Activated CD4-positive, alpha-beta T cell treated with anti-CD3 and anti-CD28 coated beads, Interleukin-2, amount 50 U/mL, for 48 hours (primary cell): ENCODE data around the gene CTNNA3.

Experiments
- DNase-seq, 2 experiments: peaks; one replicate each; pipeline ENCODE4 v3.0.0-alpha.2; 2020

CTNNA3 gene

DNA sequence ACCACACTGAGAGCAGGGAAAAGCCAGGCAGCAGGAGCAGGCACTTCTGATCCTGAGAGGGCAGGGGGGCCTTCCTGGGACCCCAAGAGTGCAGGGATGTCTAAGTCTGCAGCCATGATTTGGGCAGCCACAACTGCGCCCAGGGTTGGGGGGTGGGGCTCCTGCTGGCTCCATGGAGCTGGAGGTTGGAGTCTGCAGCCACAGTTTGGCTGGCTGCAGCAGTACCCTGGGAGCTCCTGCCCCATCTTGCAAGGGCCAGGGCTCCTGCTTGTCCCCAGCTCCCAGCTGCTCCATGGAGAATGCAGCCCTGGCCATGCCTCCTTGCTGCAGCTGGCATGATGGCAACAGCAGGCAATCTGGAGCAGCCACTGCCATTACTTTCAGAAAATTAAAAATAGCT is 1449.8 kb downstream of the CTNNA3 start:
- no peak for DNase-seq

DNA sequence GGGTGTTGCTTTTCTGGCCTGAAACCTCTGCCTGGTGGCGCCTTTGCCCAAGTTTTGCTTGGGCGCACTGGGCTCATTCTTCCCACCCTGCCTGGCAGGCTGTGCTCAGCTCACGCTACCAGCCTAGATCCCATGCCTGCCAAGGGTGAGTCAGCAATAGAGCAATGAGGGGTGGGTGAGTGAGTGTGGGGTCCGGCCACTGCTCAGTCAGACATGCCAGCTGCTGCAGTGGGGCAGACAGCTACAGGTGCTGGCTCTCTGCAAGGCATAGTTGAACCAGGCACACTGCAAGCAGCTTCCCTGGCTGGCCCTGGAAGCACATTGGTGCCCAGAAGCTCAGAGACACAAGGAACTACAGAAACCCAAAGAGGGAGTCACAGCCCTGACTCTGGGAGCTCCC is 1451.0 kb downstream of the CTNNA3 start:
- no peak for DNase-seq

DNA sequence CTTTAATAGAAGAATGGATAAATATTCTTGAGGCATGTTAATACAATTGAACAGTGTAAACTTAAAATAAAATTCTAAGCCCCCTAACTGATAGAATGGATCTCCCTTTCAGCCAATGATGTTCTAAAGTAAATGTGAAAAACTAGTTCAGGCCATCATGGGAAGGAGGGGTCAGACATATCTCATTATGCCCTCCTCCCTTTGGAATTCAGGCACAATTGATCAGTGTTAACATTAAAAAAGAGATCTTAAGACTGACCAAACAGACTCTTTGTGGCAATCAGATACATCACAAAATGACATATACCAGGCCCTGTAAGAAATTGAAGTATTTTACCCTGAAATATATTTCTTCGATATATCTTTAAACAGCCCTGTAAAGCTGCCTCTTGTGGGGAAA is 1453.1 kb downstream of the CTNNA3 start:
- no peak for DNase-seq

DNA sequence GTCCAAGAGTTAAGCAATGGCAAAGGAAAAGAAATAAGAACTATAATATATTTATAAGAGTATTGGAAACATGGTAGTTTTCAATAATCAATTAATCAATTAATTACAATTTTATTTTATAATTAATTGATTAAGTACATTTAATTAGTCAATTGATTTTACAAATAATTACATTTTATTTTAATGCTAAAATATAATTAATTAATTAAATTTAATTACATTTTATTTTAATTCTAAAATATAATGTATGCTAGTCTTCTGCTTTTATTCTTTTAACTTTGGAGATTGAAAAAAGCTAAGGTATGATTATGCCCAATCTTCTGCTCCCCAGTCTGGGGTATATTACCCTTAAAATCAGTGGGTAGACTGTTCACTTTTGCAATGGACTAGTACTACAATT is 1456.9 kb downstream of the CTNNA3 start:
- no peak for DNase-seq

DNA sequence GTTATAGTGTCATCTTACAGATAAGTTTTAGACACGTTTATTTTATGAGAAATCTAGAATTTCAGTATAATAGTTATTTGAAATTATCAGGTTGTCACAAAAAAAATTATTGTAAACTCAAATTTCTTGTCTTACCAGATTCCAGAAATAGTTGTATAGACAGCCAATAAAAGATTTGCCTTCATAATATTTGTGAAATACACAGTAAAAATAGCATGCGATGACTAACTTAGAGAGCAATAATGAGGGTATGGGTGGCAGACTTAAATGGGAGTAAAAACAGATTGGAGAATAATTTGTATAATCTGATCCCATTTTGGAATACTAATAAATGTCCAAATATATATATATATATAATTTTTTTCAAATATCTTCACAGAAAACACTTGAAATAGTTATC is 1457.7 kb downstream of the CTNNA3 start:
- DNase-seq: no peak

DNA sequence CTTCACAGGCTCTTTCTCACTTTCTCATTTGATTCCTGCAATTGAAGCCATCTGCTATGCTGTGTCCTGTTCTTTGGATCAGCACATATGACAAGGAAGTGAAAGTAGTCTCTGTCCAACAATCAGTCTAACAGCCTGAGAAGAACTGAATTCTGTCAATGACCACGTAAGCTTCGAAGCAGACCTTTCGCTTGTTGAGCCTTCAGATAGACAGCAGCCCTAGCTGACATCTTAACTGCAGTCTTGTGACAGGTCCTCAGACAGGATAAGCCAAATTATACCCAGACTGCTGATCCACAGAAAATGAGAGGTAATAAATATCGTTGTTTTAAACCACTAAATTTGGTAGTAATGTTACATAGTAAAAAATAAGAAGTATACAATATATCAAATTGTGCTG is 1461.1 kb downstream of the CTNNA3 start:
- DNase-seq: no peak

DNA sequence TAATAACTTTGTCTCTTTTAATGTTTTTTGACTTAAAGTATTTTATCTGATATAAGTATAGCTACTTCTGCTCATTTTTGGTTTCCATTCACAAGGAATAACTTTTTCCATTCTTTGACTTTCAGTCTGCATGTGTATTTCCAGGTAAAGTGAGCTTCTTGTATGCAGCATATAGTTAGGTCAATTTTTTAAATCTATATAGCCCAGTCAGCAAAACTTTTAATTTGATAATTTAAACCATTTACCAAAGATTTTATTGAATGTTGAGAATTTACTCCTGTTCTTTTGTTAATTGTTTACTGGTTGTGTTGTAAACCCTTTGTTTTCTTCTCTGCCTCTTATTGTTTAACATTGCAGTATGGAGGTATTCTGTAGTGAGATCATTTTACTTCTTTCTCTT is 1467.1 kb downstream of the CTNNA3 start:
- DNase-seq: no peak

DNA sequence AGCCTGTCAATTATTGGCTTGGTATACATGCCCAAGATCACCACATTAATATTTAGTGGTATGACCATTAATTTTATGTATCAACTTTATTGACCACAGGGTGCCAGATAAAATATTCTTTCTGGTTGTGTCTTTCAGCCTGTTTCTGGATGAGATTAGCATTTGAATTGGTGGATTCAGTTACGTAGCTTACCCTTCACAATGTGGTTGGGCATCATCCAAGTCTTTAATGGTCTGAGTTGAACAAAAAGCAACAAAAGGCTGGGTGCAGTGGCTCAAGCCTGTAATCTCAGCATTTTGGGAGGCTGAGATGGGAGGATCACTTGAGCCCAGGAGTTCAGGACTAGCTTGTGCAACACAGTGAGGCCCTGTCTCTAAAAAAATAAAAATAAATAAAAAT is 1472.3 kb downstream of the CTNNA3 start:
- no peak for DNase-seq

DNA sequence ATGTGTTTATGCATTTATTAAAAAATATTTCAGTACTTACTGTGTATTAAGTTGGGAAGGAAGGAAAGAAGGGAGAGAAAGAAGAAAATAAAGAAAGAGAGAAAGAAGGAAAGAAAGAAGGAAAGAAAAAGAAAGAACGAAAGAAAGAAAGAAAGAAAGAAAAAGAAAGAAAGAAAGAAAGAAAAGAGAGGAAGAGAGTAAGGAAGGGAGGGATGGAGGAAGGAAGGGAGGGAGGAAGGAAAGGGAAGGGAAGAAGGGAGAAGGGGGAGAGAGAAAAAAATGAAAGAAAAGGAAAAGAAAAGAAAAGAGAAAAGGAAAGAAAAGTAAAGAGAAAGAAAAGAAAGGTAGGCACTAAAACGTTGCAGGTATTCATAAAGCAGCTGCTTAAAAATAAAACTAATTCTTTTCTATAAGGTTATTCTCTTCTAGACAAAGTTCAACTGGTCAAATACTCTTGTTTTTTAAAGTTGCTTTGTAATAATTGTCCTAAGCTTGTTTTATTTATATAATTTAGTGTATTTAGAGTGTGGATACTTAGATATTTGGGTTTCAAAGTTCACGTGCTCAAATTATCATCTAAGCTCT is 1473.4 kb downstream of the CTNNA3 start:
- DNase-seq: no peak

DNA sequence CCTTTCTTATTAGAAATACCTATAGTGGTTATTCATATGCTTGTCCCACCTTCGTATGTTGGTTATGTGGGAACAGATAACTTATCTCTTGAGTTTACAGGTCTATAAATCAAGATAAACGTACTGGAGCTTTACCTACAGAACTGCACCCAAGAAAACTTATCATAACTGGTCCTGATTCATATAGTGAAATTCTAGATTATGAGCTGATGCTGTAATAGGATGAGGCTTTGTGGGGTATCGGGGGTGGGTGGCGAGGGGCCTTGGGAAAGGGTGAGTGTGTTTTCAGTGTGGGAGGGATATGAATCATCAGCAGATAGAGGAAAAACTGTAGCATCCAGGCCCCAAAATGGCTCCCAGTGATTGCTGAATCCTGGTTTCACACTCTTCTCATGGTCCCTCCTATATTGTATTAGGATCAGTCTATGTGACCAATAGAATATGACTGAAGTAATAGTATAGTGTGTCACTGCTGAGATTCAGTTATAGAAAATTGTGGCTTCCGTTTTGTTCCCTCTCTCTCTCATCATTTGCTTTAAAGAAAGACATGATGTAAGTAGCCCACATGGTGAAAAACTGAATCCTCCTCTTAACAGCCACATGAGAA is 1476.9 kb downstream of the CTNNA3 start:
- peak; percentile 8 to 28 for DNase-seq

DNA sequence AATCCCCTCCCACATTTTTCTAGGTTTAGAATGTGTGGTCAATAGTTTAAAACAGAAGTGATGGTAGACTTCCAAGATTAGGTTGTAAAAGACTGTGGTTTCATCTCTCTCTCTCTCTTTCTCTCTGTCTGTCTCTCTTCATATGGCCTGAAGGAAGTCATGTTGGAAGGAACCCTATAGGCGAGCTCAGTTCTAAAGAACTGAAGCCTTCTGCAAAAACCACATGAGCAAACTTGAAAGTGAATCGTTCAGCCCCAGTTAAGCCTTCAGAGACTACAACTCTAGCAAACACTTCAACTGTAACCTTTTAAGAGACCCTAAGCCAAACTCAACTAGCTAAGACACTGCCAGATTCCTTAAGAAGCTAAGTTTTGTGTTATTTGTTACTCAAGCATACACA is 1477.7 kb downstream of the CTNNA3 start:
- DNase-seq: no peak

DNA sequence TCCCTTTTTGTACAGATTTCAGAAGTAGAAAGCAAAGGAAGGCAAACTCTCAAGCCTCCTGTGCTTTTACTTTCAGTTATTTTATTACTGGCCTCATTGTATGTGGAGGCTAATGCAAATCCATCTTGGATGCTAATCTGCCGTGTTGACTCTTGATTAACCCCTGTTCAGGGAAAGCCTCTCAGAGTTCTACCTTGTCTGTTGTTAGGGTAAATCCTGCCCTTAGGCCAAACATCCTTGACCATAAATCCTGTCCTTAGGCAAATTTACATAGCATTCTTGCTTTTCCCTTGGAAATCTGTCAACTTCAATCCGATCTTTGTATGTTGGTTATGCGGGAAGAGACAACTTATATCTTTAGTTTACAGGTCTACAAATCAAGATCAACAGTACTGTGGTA is 1480.1 kb downstream of the CTNNA3 start:
- DNase-seq: no peak

DNA sequence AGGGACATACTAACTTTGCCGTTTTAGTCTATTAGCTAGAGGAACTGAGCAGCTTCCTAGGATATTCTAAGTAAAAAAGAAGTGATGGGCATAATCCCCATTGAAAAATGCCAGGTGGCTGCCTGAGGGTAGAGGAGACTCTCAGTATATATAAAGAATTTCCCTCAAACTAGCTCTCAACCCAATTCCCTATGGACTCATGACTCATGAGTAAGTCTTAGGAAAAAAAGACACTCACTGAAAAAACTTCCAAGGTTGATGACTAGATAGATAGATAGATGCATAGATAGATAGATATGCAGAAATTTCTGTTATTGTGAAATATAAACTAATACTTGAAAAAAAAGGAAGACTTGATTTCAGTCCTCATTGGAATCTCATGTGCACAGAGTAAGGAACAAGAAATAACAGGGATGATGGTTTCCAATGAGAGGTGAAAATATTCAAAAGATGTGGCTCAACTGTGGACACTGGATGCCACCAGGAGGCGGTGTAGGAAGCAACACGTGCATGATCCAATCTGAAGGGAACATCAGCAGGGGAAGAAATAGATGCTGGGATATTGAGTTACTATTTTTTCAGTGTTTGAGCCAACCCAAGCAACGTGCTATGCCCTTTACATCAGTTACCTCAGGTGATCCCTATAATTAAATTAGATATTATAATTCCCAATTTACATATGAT is 1481.1 kb downstream of the CTNNA3 start:
- DNase-seq: peak; percentile 1 to 2

DNA sequence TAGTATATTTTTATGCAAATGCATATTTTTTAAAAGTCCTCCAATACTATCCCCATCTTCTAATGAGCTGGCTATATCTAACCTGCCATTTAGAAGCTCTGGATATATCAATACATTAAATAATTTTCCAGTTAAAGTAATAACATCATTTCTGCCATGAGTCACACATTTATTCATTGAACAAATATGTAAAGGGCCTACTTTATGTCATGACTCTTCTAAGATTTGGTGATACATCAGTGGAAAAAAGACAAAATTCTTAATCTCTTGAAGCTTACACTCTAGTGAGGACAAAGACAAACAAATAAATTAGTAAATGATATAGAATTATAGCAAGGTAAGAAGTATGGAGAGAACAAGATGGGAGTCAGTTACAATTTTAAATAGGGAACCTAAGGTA is 1487.0 kb downstream of the CTNNA3 start:
- DNase-seq: no peak

DNA sequence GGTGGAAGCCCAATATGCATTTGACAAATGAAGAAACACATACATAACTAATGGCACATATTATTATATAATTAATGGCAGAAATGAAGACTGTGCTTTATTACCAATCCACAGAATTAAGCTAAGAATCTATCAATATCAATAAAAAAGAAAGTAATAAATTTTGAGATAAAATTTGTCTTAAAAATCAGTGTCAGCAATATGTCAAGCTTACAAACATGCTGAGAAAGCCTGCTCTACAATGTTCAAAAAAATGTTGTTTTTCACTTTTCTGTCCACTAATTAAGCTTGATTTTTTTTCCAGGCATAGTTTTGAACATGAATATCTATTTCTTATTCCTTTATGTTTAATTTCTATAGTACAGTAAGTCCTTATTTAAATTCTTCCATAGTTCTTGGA is 1491.2 kb downstream of the CTNNA3 start:
- no peak for DNase-seq

DNA sequence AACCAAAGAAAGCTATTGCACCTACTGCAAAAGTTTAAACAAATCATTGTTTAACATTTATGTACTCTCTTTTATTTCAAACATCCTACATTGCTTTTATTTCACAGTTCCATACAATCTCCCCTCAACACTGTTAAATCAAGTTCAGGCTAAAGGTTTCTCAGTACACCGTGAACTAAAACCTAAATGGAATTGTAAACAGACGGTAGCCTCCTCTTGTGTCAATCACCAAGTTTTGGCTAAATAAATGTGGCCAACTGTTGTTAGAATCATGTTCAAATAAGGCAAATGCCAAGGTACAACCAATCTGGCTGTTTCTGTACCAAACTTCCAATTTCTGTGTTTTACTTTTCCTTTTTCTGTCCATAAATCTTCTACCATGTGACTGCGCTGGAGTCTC is 1493.9 kb downstream of the CTNNA3 start:
- DNase-seq: no peak

DNA sequence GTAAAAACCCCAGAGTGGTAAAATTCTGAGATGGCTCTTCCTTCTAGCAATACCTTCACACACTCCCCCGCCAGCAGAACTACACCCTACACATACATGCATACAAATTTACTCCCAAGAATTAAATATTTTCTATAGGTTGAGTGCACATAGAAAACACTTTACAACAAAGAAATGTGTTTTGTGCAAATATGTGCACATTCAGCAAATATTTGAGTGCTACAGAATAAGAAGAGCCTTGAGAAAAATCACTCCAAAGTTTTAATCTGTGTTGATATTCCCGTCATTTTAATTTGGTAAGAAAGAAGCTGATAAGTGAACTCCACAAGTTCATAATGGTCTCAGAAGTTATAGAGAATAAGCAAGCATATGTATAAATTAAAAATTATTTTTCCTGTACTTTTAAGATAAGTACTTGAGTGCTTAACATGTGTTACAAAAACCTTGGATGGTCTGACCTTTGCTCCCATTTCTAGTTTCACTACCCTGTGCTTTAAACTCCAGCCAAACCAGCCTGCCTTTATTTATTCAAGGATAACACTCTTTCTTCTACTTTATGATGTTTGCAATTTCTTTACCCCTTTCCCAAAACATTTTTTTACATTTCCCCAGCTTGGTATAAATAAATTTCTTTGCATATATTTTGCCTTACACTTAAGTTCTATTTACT is 1503.7 kb downstream of the CTNNA3 start:
- DNase-seq: no peak

DNA sequence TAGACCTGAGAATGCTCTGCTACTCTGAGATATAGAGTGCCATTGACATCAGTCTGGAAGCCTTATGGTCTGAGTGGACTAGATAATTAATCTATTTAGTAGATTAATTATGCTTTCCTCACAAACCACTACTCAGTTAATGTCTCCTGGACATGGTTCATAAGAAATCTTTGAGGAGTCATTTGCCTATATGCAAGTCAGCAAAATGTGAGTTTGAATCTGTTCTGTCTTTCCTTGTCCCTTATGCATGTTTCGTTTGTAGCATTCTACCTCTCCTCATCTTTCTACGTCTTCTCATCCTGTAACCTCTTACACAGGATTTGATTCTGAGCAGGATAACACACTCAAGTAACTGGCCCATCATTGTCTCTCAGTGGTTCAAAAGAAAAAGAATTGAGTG is 1505.6 kb downstream of the CTNNA3 start:
- no peak for DNase-seq

DNA sequence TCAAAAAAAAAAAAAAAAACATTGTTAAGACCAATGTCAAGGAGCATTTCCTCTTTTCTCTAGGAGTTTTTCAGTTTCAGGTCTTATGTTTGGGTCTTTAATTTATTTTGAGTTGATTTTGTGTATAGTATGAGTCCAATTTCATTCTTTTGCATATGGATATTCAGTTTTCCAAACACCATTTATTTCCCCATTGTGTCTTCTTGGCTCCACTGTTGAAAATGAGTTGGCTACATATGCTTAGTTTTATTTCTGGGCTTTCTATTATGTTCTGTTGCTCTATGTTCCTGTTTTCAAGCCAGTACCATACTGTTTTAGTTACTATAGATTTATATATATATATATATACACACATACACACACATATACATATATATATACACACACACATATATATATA is 1506.7 kb downstream of the CTNNA3 start:
- no peak for DNase-seq

DNA sequence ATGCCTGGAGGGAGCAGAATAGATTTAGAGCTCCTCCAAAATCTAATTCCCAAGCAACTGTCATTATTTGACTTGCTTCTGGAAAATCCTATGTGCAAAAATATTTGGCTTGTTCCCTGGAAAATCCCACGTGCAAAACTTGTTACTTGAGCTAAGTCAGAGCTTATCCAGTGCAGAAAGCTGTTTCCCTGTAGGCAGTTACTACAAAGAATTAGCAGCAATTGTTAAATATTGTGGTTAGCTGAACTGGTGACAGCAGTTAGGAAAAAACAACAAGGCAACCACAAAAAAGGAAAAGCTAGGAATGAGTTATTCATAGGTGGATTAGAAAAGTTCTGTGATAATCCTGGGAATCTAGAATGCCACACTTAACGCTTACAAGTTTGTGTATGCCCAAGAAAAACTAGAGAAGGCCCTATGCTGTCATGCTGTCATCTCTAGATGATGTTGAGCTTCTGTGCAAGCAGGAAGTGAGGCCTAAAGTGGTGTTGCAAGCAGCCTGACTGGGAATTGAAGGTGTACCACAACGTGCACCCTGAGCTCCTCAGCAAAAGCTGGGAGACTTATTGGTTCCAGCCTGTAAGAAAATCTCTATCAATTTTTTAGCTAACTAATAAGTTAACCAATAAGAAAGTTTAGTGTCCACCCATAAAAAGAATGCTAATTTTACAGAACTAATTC is 1508.8 kb downstream of the CTNNA3 start:
- no peak for DNase-seq

DNA sequence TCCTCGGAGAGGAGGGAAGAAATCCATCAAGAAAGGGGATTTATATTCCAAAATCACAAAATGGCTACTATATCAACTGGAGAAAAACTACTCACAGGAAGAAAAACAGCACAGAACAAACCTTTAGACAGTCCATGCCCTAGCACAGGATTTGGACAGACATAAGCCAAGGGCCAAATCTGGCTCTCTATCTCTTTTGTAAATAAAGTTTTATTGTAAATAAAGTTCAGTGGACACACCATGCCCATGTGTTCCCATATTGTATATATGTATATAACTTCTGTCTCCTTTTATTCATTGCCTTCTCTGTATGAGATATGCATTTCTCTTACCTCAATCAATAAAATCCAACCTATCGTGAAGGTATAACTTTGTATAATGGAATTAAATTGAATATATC is 1513.0 kb downstream of the CTNNA3 start:
- DNase-seq: no peak

DNA sequence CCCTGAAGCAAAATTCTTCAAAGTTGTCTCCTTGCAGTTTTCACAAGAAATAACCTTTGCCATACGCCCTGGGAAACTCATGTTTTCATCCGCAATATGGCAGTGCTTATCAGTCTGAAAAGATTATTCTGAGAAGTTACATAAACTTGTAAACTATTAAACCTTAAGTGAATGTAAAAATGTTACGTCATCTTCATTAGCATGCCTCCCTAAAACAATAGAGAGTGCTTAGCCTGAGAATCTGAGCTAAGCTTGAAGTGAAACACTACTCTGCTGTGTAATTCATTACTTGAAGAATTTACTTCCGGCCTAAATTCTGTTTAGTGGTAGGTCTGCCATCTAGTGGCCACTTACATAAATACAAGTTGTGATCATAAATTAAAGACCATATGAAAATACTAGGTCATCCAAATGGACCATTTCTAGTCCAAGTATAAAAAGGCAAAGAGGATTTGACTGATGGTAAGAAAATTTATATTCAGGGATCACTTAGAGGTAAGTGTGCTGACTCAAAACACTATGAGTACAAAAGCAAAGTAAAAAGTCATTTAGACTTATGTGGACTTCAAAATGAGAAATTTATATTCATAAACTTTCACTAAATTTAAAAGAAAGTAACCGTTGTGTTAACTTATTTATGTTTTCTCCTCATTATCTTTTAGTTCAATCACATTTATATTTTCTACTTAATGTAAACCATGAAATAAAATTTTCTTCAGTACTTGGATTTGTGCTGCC is 1515.2 kb downstream of the CTNNA3 start:
- no peak for DNase-seq

DNA sequence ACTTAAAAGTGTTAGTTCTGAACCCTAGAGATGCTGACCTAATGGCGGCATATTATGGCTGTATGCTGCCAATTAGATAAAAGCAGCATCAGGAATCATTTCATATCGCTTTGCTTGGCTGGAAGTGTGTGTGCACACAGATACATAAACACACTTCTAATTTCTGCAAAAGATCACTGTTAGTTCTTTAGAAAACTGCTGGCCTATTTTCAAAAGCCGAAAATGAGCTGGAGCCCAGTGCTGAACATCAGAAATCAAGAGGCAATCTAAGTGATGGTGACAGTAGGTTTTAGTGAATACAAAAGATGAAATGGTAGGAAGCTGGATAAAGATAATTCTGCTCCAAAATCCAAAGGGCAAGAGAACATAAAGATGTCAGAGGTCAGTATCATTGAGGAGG is 1516.0 kb downstream of the CTNNA3 start:
- DNase-seq: no peak
